Large intestine (tissue), 3 donors: ENCODE results near the gene NUP205. TPM values are rescaled to one million over a fixed set of nuclear protein-coding genes. Genes with fewer than 3 reads are reported as not detected.

Source experiments
- DNase-seq, 2 donors: peaks; one replicate each; pipeline versions ENCODE4 v3.0.0 to v3.0.0-alpha.2; 2013
- H3K27ac ChIP-seq: one replicate; pipeline ENCODE4 v1.5.1; 2013; ENCODE audit warnings: low read length
- H3K27me3 ChIP-seq: 2 replicates; pipeline ENCODE4 v1.6.1; 2013; ENCODE audit warnings: low read length; ENCODE audit not compliant: control insufficient read depth, insufficient read depth
- H3K36me3 ChIP-seq: 2 replicates; pipeline ENCODE4 v1.6.1; 2013; ENCODE audit warnings: low read length; ENCODE audit not compliant: control insufficient read depth, insufficient read depth
- H3K4me1 ChIP-seq: one replicate; pipeline ENCODE4 v1.6.1; 2013; ENCODE audit warnings: low read length; ENCODE audit not compliant: control insufficient read depth, insufficient read depth
- H3K4me3 ChIP-seq: one replicate; pipeline ENCODE4 v1.5.1; 2013; ENCODE audit warnings: low read length
- H3K9me3 ChIP-seq: one replicate; pipeline ENCODE4 v1.6.1; 2013; ENCODE audit warnings: mild to moderate bottlenecking, low read depth, low read length, moderate library complexity; ENCODE audit not compliant: control insufficient read depth
- WGBS: methylation state at CpG from one replicate; pipeline ENCODE4 v1.1.5; 2013; ENCODE audit warnings: low lambda C conversion rate; ENCODE audit not compliant: insufficient coverage; 5-methylcytosine and 5-hydroxymethylcytosine counted together
- polyA plus RNA-seq: library from polyadenylated mRNA; unstranded; fragments of 120-200 nt; gene quantifications from one replicate; pipeline ENCODE4 v1.2.1, GENCODE V29; 2013

Gene NUP205
- polyA plus RNA-seq, 1 donor = 41.0 TPM

GRCh38 chr7:135538376-135538775 lies 19.3 kb upstream of the NUP205 start:
- H3K27ac ChIP-seq = no peak overlapping the region
- H3K27me3 ChIP-seq = no peaks in the 10 kb centered on the region
- no peak for DNase-seq
- no peaks in the 10 kb centered on the region for H3K9me3 ChIP-seq
- H3K36me3 ChIP-seq = no peaks in the 10 kb centered on the region
- 64% methylated on average over 3 of the region's 3 CpGs for WGBS
- H3K4me3 ChIP-seq = no peak overlapping the region
- H3K4me1 ChIP-seq = no peaks in the 10 kb centered on the region

GRCh38 chr7:135539629-135540028 lies 18.1 kb upstream of the NUP205 start:
- no peak for DNase-seq
- Histone ChIP-seq H3K27me3 (no peaks in the 10 kb centered on the region), H3K27ac (no peak overlapping the region), H3K9me3 (no peaks in the 10 kb centered on the region), H3K36me3 (no peaks in the 10 kb centered on the region), H3K4me3 (no peak overlapping the region), H3K4me1 (no peaks in the 10 kb centered on the region)
- 83% methylated on average over 1 of the region's 2 CpGs for WGBS

- Histone ChIP-seq H3K36me3 (no peaks in the 10 kb centered on the region), H3K27ac (no peak overlapping the region), H3K4me1 (no peaks in the 10 kb centered on the region), H3K27me3 (no peaks in the 10 kb centered on the region), H3K9me3 (no peaks in the 10 kb centered on the region), H3K4me3 (no peak overlapping the region)
- no peak for DNase-seq
- WGBS = 100% methylated on average over 2 of the region's 6 CpGs
Observed at GRCh38 chr7:135541029-135541428, 16.7 kb upstream of the NUP205 start.

- H3K9me3 ChIP-seq = no peaks in the 10 kb centered on the region
- H3K27me3 ChIP-seq = no peaks in the 10 kb centered on the region
- H3K4me3 ChIP-seq = no peak overlapping the region
- WGBS = no CpG with 5 or more reads among the region's 7 CpGs
- H3K36me3 ChIP-seq = no peaks in the 10 kb centered on the region
- H3K27ac ChIP-seq = no peak overlapping the region
- no peak for DNase-seq
- no peaks in the 10 kb centered on the region for H3K4me1 ChIP-seq
Observed at GRCh38 chr7:135550196-135550595, 7.5 kb upstream of the NUP205 start.

GRCh38 chr7:135552148-135552547 lies 5.6 kb upstream of the NUP205 start:
- Histone ChIP-seq H3K9me3 (no peaks in the 10 kb centered on the region), H3K27ac (no peak overlapping the region), H3K4me1 (no peaks in the 10 kb centered on the region), H3K4me3 (no peak overlapping the region), H3K36me3 (no peaks in the 10 kb centered on the region), H3K27me3 (no peaks in the 10 kb centered on the region)
- no CpG with 5 or more reads among the region's 3 CpGs for WGBS
- DNase-seq = no peak

GRCh38 chr7:135553346-135553745 lies 4.4 kb upstream of the NUP205 start:
- Histone ChIP-seq H3K36me3 (no peaks in the 10 kb centered on the region), H3K4me3 (no peak overlapping the region), H3K4me1 (no peaks in the 10 kb centered on the region), H3K27ac (no peak overlapping the region), H3K27me3 (no peaks in the 10 kb centered on the region), H3K9me3 (no peaks in the 10 kb centered on the region)
- no peak for DNase-seq
- 100% methylated on average over 1 of the region's 3 CpGs for WGBS

- H3K4me3 ChIP-seq = peak overlapping the region; percentile 86
- H3K36me3 ChIP-seq = no peaks in the 10 kb centered on the region
- H3K27me3 ChIP-seq = no peaks in the 10 kb centered on the region
- H3K4me1 ChIP-seq = peaks cover 4% of the 10 kb centered on the region
- H3K27ac ChIP-seq = peak overlapping the region; percentile 86
- H3K9me3 ChIP-seq = no peaks in the 10 kb centered on the region
- 0% methylated on average over 1 of the region's 16 CpGs for WGBS
- DNase-seq = peak; percentile 33 to 68
Observed at GRCh38 chr7:135558337-135558767, 635 bp downstream of the NUP205 start.

GRCh38 chr7:135558881-135559280 lies 1.2 kb downstream of the NUP205 start:
- H3K27ac ChIP-seq = peak overlapping the region; percentile 86
- WGBS = 48% methylated on average over 3 of the region's 5 CpGs

GRCh38 chr7:135560631-135561030 lies 2.9 kb downstream of the NUP205 start:
- no peaks in the 10 kb centered on the region for H3K27me3 ChIP-seq
- H3K27ac ChIP-seq = no peak overlapping the region
- H3K4me1 ChIP-seq = peaks cover 4% of the 10 kb centered on the region
- no peaks in the 10 kb centered on the region for H3K36me3 ChIP-seq
- no peak for DNase-seq
- no CpG with 5 or more reads among the region's 1 CpG for WGBS
- no peaks in the 10 kb centered on the region for H3K9me3 ChIP-seq
- no peak overlapping the region for H3K4me3 ChIP-seq

More at GRCh38 chr7:135558881-135559280, 1.2 kb downstream of the NUP205 start:
- Histone ChIP-seq H3K27me3 (no peaks in the 10 kb centered on the region), H3K36me3 (no peaks in the 10 kb centered on the region), H3K4me3 (peak overlapping the region; percentile 86), H3K9me3 (no peaks in the 10 kb centered on the region), H3K4me1 (peaks cover 4% of the 10 kb centered on the region)
- DNase-seq = no peak

GRCh38 chr7:135562720-135563119 lies 5.0 kb downstream of the NUP205 start:
- Histone ChIP-seq H3K4me3 (no peak overlapping the region), H3K27me3 (no peaks in the 10 kb centered on the region), H3K27ac (no peak overlapping the region), H3K36me3 (no peaks in the 10 kb centered on the region), H3K9me3 (no peaks in the 10 kb centered on the region), H3K4me1 (peaks cover 4% of the 10 kb centered on the region)
- WGBS = no CpG with 5 or more reads among the region's 8 CpGs
- no peak for DNase-seq

- Histone ChIP-seq H3K36me3 (peaks cover 36% of the 10 kb centered on the region), H3K27me3 (no peaks in the 10 kb centered on the region), H3K4me1 (no peaks in the 10 kb centered on the region), H3K27ac (no peak overlapping the region), H3K9me3 (no peaks in the 10 kb centered on the region), H3K4me3 (no peak overlapping the region)
- WGBS = no CpG with 5 or more reads among the region's 3 CpGs
- DNase-seq = no peak
Observed at GRCh38 chr7:135571834-135572233, 14.1 kb downstream of the NUP205 start.
